Activated CD4-positive, alpha-beta T cell treated with anti-CD3 and anti-CD28 coated beads for 36 hours (primary cell): Measurements from ENCODE around the gene ABI3BP. TPM values are rescaled to one million over a fixed set of nuclear protein-coding genes. Genes with fewer than 3 reads are reported as not detected.

ENCODE experiments used
- ATAC-seq: fragments of 200-7000 bp; cut with Tn5 transposase; one replicate; pipeline ENCODE4 v1.10.0; 2021; ENCODE audit warnings: mild to moderate bottlenecking, moderate library complexity
- CTCF ChIA-PET: fragments of 350-600 bp; sonication (Branson Sonifier 250); formaldehyde crosslinking; loops from one replicate; lab custom pipeline; 2021; ENCODE audit warnings: antibody characterized with exemption; lab: Charles Lee
- POLR2A ChIA-PET: fragments of 350-600 bp; sonication (Branson Sonifier 250); formaldehyde crosslinking; loops from one replicate; lab custom pipeline; 2021; ENCODE audit warnings: antibody characterized with exemption, inconsistent platforms; lab: Charles Lee
- DNase-seq: peaks from one replicate; pipeline ENCODE4 v3.0.0-alpha.2; 2020
- H3K27ac Mint-ChIP-seq: one replicate; pipeline ENCODE4 v1.8.0; 2021; ENCODE audit warnings: mixed read lengths
- H3K27me3 Mint-ChIP-seq: one replicate; pipeline ENCODE4 v1.8.0; 2021; ENCODE audit warnings: mixed read lengths
- H3K36me3 Mint-ChIP-seq: one replicate; pipeline ENCODE4 v1.8.0; 2021; ENCODE audit warnings: low read depth, mixed read lengths
- H3K4me1 Mint-ChIP-seq: one replicate; pipeline ENCODE4 v1.8.0; 2021; ENCODE audit warnings: mixed read lengths
- H3K4me3 Mint-ChIP-seq: one replicate; pipeline ENCODE4 v1.8.0; 2021; ENCODE audit warnings: mild to moderate bottlenecking, moderate library complexity, mixed read lengths
- H3K9me3 Mint-ChIP-seq: one replicate; pipeline ENCODE4 v1.8.0; 2021; ENCODE audit warnings: low read depth, mixed read lengths
- intact Hi-C, 2 experiments: fragments of 100-400 bp; cut with DNase I in 1 of 2; cut with micrococcal nuclease in 1 of 2; formaldehyde crosslinking; loops; one replicate each; pipeline versions ENCODE4 v1.14.2 to v1.15.1; 2022 to 2024; cut with DNase I, micrococcal nuclease
- total RNA-seq, 2 experiments: library from RNA; stranded (reverse); gene quantifications; one replicate each; pipeline ENCODE4 v1.2.3, GENCODE V29; 2021

Gene ABI3BP
- total RNA-seq, 2 experiments from 2014 or later, result not detected

- Mint-ChIP-seq H3K36me3 (no peaks in the 10 kb centered on the region), H3K4me3 (no peak overlapping the region), H3K9me3 (peaks cover 4% of the 10 kb centered on the region), H3K27me3 (no peaks in the 10 kb centered on the region), H3K27ac (no peak overlapping the region), H3K4me1 (no peaks in the 10 kb centered on the region)
- DNase-seq (no peak), ATAC-seq (no peak)
- ChIA-PET POLR2A (no interaction called here), CTCF (no interaction called here)
- intact Hi-C loops, result no loop called here
Measured at GRCh38 chr3:100780071-100780622, 213.1 kb downstream of the ABI3BP start.

- ATAC-seq (no peak), DNase-seq (no peak)
- intact Hi-C loops, result no loop called here
- ChIA-PET POLR2A (no interaction called here), CTCF (no interaction called here)
- Mint-ChIP-seq H3K4me1 (no peaks in the 10 kb centered on the region), H3K36me3 (no peaks in the 10 kb centered on the region), H3K27ac (no peak overlapping the region), H3K9me3 (peaks cover 2% of the 10 kb centered on the region), H3K27me3 (no peaks in the 10 kb centered on the region), H3K4me3 (no peak overlapping the region)
Measured at GRCh38 chr3:100779480-100779879, 213.7 kb downstream of the ABI3BP start.

- H3K27ac Mint-ChIP-seq, result no peak overlapping the region
- no peaks in the 10 kb centered on the region for H3K27me3 Mint-ChIP-seq
- POLR2A ChIA-PET, result interaction anchor here (0.6 kb wide), 1 partner anchor 31 kb away, joined by 3 read pairs; no protein-coding TSS in a partner anchor
- ATAC-seq (no peak), DNase-seq (no peak)
- CTCF ChIA-PET, result no interaction called here
- H3K4me3 Mint-ChIP-seq, result no peak overlapping the region
- no peaks in the 10 kb centered on the region for H3K36me3 Mint-ChIP-seq
- H3K4me1 Mint-ChIP-seq, result no peaks in the 10 kb centered on the region
- intact Hi-C loops, result no loop called here
- no peaks in the 10 kb centered on the region for H3K9me3 Mint-ChIP-seq
Measured at GRCh38 chr3:100777271-100777670, 215.9 kb downstream of the ABI3BP start.

GRCh38 chr3:100776746-100777145 lies 216.5 kb downstream of the ABI3BP start:
- H3K9me3 Mint-ChIP-seq, result no peaks in the 10 kb centered on the region
- POLR2A ChIA-PET, result interaction anchor here (0.6 kb wide), 1 partner anchor 31 kb away, joined by 3 read pairs; no protein-coding TSS in a partner anchor
- H3K4me3 Mint-ChIP-seq, result no peak overlapping the region
- CTCF ChIA-PET, result interaction anchor here (1.6 kb wide), 1 partner anchor 10 kb away, joined by 3 read pairs; no protein-coding TSS in a partner anchor
- H3K36me3 Mint-ChIP-seq, result no peaks in the 10 kb centered on the region
- H3K27ac Mint-ChIP-seq, result no peak overlapping the region
- ATAC-seq (peak; percentile 63), DNase-seq (peak; percentile 28)
- no peaks in the 10 kb centered on the region for H3K27me3 Mint-ChIP-seq
- H3K4me1 Mint-ChIP-seq, result no peaks in the 10 kb centered on the region
- intact Hi-C loops, result no loop called here

- POLR2A ChIA-PET, result no interaction called here
- Mint-ChIP-seq H3K27me3 (no peaks in the 10 kb centered on the region), H3K4me3 (no peak overlapping the region), H3K4me1 (no peaks in the 10 kb centered on the region), H3K9me3 (no peaks in the 10 kb centered on the region), H3K36me3 (no peaks in the 10 kb centered on the region), H3K27ac (no peak overlapping the region)
- CTCF ChIA-PET, result interaction anchor here (1.6 kb wide), 1 partner anchor 10 kb away, joined by 3 read pairs; no protein-coding TSS in a partner anchor
- intact Hi-C loops, result no loop called here
- ATAC-seq (no peak), DNase-seq (no peak)
Measured at GRCh38 chr3:100776097-100776729, 217.0 kb downstream of the ABI3BP start.

- no peak for DNase-seq
- Mint-ChIP-seq H3K27ac (no peak overlapping the region), H3K4me3 (no peak overlapping the region), H3K9me3 (no peaks in the 10 kb centered on the region), H3K4me1 (no peaks in the 10 kb centered on the region), H3K27me3 (no peaks in the 10 kb centered on the region), H3K36me3 (no peaks in the 10 kb centered on the region)
- ChIA-PET CTCF (interaction anchor here (1.6 kb wide), 1 partner anchor 11 kb away, joined by 3 read pairs; no protein-coding TSS in a partner anchor), POLR2A (no interaction called here)
- ATAC-seq, result no peak
- intact Hi-C loops, result no loop called here
Measured at GRCh38 chr3:100775669-100776068, 217.6 kb downstream of the ABI3BP start.

- CTCF ChIA-PET, result interaction anchor here (1.6 kb wide), 1 partner anchor 11 kb away, joined by 3 read pairs; no protein-coding TSS in a partner anchor
- Mint-ChIP-seq H3K36me3 (no peaks in the 10 kb centered on the region), H3K4me1 (no peaks in the 10 kb centered on the region), H3K27ac (no peak overlapping the region), H3K9me3 (no peaks in the 10 kb centered on the region), H3K4me3 (no peak overlapping the region), H3K27me3 (no peaks in the 10 kb centered on the region)
- ATAC-seq (no peak), DNase-seq (no peak)
- intact Hi-C loops, result no loop called here
- POLR2A ChIA-PET, result no interaction called here
Measured at GRCh38 chr3:100775226-100775625, 218.0 kb downstream of the ABI3BP start.

GRCh38 chr3:100769693-100770092 lies 223.5 kb downstream of the ABI3BP start:
- Mint-ChIP-seq H3K27ac (no peak overlapping the region), H3K36me3 (no peaks in the 10 kb centered on the region), H3K27me3 (no peaks in the 10 kb centered on the region), H3K4me1 (peaks cover 10% of the 10 kb centered on the region), H3K4me3 (no peak overlapping the region), H3K9me3 (no peaks in the 10 kb centered on the region)
- ChIA-PET CTCF (interaction anchor here (0.7 to 1.6 kb wide), 2 partner anchors 27 to 857 kb away, joined by 3 to 4 read pairs; no protein-coding TSS in a partner anchor), POLR2A (no interaction called here)
- ATAC-seq, result no peak
- intact Hi-C loops, result no loop called here
- no peak for DNase-seq

- Mint-ChIP-seq H3K27me3 (peaks cover 2% of the 10 kb centered on the region), H3K36me3 (no peaks in the 10 kb centered on the region), H3K4me3 (no peak overlapping the region), H3K27ac (no peak overlapping the region), H3K4me1 (peaks cover 10% of the 10 kb centered on the region), H3K9me3 (no peaks in the 10 kb centered on the region)
- ATAC-seq, result peak; percentile 70
- intact Hi-C loops, result no loop called here
- ChIA-PET POLR2A (no interaction called here), CTCF (no interaction called here)
- peak; percentile 24 for DNase-seq
Measured at GRCh38 chr3:100766069-100766468, 227.2 kb downstream of the ABI3BP start.

- no peak overlapping the region for H3K27ac Mint-ChIP-seq
- H3K36me3 Mint-ChIP-seq, result no peaks in the 10 kb centered on the region
- no peak overlapping the region for H3K4me3 Mint-ChIP-seq
- no peak for DNase-seq
- H3K4me1 Mint-ChIP-seq, result peaks cover 10% of the 10 kb centered on the region
- no peaks in the 10 kb centered on the region for H3K9me3 Mint-ChIP-seq
- intact Hi-C loops, result no loop called here
- ChIA-PET CTCF (no interaction called here), POLR2A (no interaction called here)
- ATAC-seq, result peak; percentile 51
- peaks cover 2% of the 10 kb centered on the region for H3K27me3 Mint-ChIP-seq
Measured at GRCh38 chr3:100765437-100765975, 227.7 kb downstream of the ABI3BP start.

GRCh38 chr3:100761951-100762350 lies 231.3 kb downstream of the ABI3BP start:
- H3K36me3 Mint-ChIP-seq, result no peaks in the 10 kb centered on the region
- no peaks in the 10 kb centered on the region for H3K9me3 Mint-ChIP-seq
- POLR2A ChIA-PET, result no interaction called here
- H3K27ac Mint-ChIP-seq, result no peak overlapping the region
- no peak overlapping the region for H3K4me3 Mint-ChIP-seq
- intact Hi-C loops, result no loop called here
- DNase-seq (no peak), ATAC-seq (no peak)
- peaks cover 14% of the 10 kb centered on the region for H3K4me1 Mint-ChIP-seq
- H3K27me3 Mint-ChIP-seq, result peaks cover 2% of the 10 kb centered on the region
- CTCF ChIA-PET, result interaction anchor here (0.6 to 0.7 kb wide), 2 partner anchors 21 to 111 kb away, joined by 3 read pairs; no protein-coding TSS in a partner anchor
